ENCODE measurements around the gene PLCB2.

The PLCB2 gene

GRCh38 chr15:40271685-40272484, 35.9 kb downstream of the PLCB2 start:
- DNase-seq (ENCODE audit: low read depth in 2 of 2) = no peak

DNA sequence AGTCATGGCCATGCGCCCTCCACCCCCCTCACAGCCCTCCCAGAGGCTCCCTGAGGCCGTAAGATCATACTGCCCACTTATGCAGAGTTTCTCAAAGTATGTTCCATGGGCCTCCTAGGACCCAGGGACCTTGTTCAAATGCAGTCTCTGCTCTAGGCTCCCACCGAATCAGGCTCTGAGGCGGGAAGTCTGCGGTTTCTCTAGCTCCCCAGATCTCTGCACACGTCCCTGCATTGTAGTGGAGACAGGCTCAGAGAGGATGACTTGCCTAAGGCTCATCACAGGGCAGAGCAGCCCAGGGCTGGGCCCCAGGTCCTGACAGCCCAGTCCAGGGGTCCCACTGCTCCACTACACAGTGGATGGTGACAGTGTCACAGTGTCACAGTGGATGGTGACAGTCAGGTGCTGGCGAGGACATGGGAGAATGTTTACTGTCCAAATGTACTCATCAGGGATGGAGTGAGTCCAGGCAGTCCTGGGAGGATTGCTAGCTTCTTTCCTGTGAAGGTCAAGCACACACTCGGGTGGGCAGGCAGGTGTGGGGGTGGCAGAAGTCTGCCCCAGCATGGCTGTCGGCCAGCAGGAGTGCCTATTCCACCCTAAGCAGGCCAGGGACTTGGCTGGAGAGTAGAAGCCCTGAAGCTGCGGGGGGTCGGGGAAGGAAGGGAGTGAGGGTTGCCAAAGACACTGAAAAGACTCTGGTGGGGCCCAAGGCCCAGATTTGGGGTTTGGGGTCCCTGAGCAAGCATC, 37.3 kb downstream of the PLCB2 start:
- DNase-seq (ENCODE audit: low read depth in 2 of 2) = no peak

GRCh38 chr15:40269604-40270003, 38.1 kb downstream of the PLCB2 start:
- no peak for DNase-seq (ENCODE audit: low read depth in 2 of 2)

DNA sequence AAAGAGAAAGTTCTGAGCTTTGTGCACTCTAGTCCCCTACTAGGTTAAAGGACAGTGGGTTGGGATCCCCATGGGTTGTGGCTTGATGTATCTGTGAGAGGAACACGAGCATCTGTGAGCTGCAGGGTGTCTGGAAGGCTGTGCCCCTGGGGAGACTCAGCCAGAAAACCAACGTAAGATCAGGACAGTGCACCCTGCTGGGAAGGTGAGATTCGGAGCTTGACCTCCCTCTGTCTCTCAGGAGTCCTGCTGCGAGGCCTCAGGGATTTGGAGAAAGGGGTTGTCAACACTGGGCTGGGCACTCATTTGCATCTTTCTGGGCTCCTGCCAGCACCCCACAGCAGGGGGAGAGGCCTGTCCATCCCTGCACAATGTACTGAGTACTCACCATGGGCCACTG, 40.1 kb downstream of the PLCB2 start:
- DNase-seq (ENCODE audit: low read depth in 2 of 2) = no peak

DNA sequence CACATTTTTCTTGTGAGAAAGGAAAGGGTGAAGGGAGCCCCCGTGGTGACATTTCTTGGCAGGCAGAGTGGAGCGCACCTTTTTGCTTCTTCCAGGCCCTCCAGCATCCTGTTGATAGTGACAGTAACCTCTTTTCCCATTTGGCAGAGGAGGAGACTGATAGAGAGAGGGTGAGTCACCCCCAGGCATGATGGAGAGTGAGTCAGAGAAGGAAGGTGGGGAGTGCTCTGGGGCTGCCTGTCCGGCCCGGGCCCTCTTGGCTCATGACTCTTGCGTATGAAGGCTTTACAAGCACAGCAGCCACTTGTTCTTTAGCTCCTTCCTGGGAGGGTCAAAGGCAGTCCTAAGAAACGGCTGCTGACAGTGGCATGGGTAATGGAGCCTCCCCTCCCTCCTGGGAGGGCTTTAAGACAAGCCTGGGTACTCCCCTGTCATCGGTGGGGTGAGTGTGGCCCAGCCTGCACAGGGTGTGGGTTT, 40.9 kb downstream of the PLCB2 start:
- DNase-seq (ENCODE audit: low read depth in 2 of 2) = no peak

- DNase-seq (ENCODE audit: low read depth in 2 of 2) = no peak
These were observed 41.9 kb downstream of the PLCB2 start for GRCh38 chr15:40265875-40266274.

GRCh38 chr15:40265355-40265754, 42.4 kb downstream of the PLCB2 start:
- DNase-seq (ENCODE audit: low read depth in 2 of 2) = no peak

GRCh38 chr15:40264321-40265153, 43.2 kb downstream of the PLCB2 start:
- DNase-seq (ENCODE audit: low read depth in 2 of 2) = no peak

- DNase-seq (ENCODE audit: low read depth in 2 of 2) = no peak
These were observed 44.5 kb downstream of the PLCB2 start for GRCh38 chr15:40263024-40263754.

DNA sequence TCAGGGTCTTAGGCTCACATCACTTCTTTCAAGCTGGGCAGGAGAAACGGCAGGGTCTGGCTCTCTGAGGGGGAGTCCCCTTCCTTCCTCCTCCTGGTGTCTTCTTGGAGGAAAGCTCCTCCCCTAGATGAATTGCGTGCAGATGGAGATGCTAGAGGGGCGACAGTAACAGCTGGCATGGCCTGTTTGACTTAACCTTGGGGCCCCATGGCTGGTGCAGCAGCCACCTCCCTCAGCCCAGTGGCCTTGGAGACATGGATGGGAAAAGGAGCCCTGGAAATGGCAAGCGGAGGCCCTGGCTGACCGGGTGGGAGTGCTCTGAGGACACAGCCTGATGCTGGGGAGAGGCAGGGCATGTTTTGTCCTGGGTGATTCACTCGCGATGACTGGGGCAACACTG, 48.7 kb downstream of the PLCB2 start:
- no peak for DNase-seq (ENCODE audit: low read depth in 2 of 2)

GRCh38 chr15:40258544-40258943, 49.2 kb downstream of the PLCB2 start:
- DNase-seq (ENCODE audit: low read depth in 2 of 2) = no peak

GRCh38 chr15:40257656-40258450, 49.9 kb downstream of the PLCB2 start:
- no peak for DNase-seq (ENCODE audit: low read depth in 2 of 2)

GRCh38 chr15:40256638-40257235, 51.0 kb downstream of the PLCB2 start:
- DNase-seq (ENCODE audit: low read depth in 2 of 2) = no peak

DNA sequence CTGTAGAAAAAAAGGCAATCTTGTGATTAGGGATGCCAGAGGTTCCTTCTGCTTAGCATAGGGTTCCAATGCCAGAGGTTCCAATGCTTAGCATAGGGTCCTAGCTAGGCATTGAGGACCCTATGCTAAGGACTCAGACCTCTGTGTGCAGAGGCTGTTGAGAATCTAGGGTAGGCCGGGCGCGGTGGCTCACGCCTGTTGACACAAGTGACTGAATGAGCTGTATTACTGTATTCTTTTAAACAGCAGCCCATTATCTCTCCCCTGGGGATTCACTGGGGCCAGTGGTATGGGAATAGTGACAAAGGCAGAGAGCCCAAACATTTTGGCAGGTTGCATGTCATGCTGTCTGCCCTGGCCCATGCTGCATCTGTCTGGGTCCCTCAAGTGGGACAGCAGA, 52.7 kb downstream of the PLCB2 start:
- DNase-seq (ENCODE audit: low read depth in 2 of 2) = no peak

- DNase-seq (ENCODE audit: low read depth in 2 of 2) = no peak
These were observed 53.3 kb downstream of the PLCB2 start for GRCh38 chr15:40254452-40254851.

- DNase-seq (ENCODE audit: low read depth in 2 of 2) = no peak
These were observed 54.5 kb downstream of the PLCB2 start for GRCh38 chr15:40253167-40253790.

DNA sequence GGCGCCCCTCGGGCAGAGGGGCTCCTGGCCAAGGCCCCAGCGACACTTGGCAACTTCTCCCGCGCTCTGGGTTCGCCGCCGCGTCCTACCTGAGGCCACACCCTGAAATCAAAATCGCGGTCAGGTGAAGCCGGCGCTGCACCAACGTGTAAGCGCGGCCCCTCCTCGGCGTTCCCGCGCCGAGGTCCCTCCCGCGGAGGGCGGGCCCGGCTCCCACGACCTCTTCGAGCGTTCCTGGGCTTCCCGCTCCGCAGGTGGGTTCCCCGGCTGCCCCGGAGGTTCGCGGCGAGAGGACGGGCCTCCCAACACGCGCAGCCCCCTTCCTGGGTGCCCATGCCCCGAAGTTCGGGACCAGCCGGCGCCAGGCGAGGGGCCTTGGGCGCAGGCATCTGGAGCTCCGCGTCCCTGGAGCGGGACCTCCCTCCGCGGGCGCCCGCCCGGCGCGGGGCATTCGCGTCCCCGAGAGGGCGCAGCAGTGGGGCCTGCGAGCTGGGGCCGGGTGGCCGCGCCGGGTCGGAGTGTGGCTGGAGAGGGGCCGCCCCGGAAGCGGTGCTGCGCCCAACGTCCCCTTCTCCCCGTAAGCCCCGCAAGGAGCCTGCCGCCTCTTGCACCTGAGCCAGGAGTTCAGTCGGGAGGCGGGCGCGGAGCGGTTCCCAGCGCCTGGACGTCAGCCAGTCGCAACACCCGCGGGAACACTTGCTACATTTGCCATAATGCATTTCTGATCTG, 55.1 kb downstream of the PLCB2 start:
- no peak for DNase-seq (ENCODE audit: low read depth in 2 of 2)

- no peak for DNase-seq (ENCODE audit: low read depth in 2 of 2)
These were observed 55.6 kb downstream of the PLCB2 start for GRCh38 chr15:40252141-40252437.

DNA sequence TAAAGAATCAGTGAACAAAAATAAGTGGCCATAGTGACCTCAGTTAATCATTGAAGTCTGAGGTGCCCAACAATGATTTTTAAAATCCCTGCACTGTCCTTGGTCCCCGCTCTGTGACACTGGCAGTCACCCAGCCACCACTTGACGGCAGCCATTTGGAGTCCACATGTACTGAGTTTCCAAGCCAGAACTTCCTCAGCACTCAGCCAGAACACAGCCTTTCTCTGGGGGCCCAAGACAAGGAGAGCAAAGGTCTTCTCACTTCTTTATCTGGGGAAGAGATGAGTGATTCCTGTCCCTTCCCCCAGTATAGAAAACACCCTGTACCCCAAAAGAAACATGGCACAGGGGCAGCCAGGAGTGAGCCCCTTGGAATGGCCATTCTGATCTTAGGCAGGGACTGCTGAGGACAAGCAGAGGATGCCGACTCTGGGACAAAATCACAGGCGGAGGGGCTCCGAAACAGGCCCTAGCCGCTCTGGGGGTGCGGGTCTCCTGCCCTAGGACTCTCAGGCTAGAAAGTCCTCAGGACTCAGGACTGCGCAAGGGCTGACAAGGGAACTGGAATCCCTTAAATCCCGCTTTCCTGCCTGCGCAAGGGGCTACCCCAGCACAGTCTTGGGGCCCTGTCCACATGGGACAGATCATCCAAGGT, 56.1 kb downstream of the PLCB2 start:
- no peak for DNase-seq (ENCODE audit: low read depth in 2 of 2)
